HUDEP-2 (cell line): ENCODE results near the gene IRF5.

Experiments used
- DNase-seq, 76 experiments: peaks; one replicate each; lab custom pipeline; 2025; ENCODE audit not compliant: unreplicated experiment in 76 of 76; lab: John Stamatoyannopoulos, UW

IRF5 gene

GRCh38 chr7:128937647-128938543 is at the start of gene IRF5:
Gene IRF5 (plus strand): TSS chr7:128937927. CDS start chr7:128942082, 4,155 bp downstream.
- peak in 1 of 76 experiments; percentile 20 for DNase-seq

- DNase-seq, result no peak
Observed at GRCh38 chr7:128888039-128888755, 49.5 kb upstream of the IRF5 start.

GRCh38 chr7:128888756-128889095 is 49.0 kb upstream of the IRF5 start:
- DNase-seq, result no peak

- no peak for DNase-seq
Observed at GRCh38 chr7:128889121-128889520, 48.6 kb upstream of the IRF5 start.

GRCh38 chr7:128890306-128891109 is 47.2 kb upstream of the IRF5 start:
- DNase-seq, result peak in 10 of 76 experiments; percentile 2 to 29 (median 11)

GRCh38 chr7:128891110-128891941 is 46.4 kb upstream of the IRF5 start:
- no peak for DNase-seq

GRCh38 chr7:128891942-128892269 is 45.8 kb upstream of the IRF5 start:
- DNase-seq, result no peak

- DNase-seq, result no peak
Observed at GRCh38 chr7:128892521-128893250, 45.0 kb upstream of the IRF5 start.

- no peak for DNase-seq
Observed at GRCh38 chr7:128893251-128894100, 44.3 kb upstream of the IRF5 start.

- no peak for DNase-seq
Observed at GRCh38 chr7:128894101-128894440, 43.7 kb upstream of the IRF5 start.

GRCh38 chr7:128895320-128895719 is 42.4 kb upstream of the IRF5 start:
- no peak for DNase-seq

GRCh38 chr7:128899392-128899791 is 38.3 kb upstream of the IRF5 start:
- DNase-seq, result no peak

- DNase-seq, result no peak
Observed at GRCh38 chr7:128900237-128900636, 37.5 kb upstream of the IRF5 start.

- no peak for DNase-seq
Observed at GRCh38 chr7:128902761-128903585, 34.8 kb upstream of the IRF5 start.

- no peak for DNase-seq
Observed at GRCh38 chr7:128903621-128904361, 33.9 kb upstream of the IRF5 start.

GRCh38 chr7:128904381-128905197 is 33.1 kb upstream of the IRF5 start:
- DNase-seq, result peak in 20 of 76 experiments; percentile 2 to 53 (median 28)
